H1 (cell line): ENCODE data around the gene BRAT1. TPM values are rescaled to one million over a fixed set of nuclear protein-coding genes. Genes with fewer than 3 reads are reported as not detected.
"Not testable (repeated sequence)": the region's sequence is repeated elsewhere in the genome, so short reads cannot be mapped to it uniquely, and the experiment has no call there.

ENCODE experiments used
- CTCF ChIA-PET: fragments of 300-600 bp; sonication (Branson Sonifier 250); formaldehyde crosslinking; loops from one replicate; lab custom pipeline; 2021; ENCODE audit not compliant: partially characterized antibody; lab: Charles Lee
- POLR2A ChIA-PET: fragments of 300-600 bp; sonication (Branson Sonifier 250); formaldehyde crosslinking; loops from one replicate; lab custom pipeline; 2021; ENCODE audit warnings: inconsistent platforms; ENCODE audit not compliant: partially characterized antibody; lab: Charles Lee
- DNase-seq, 2 experiments: peaks; one replicate each; pipeline versions ENCODE4 v3.0.0 to v3.0.0-alpha.2; 2010 to 2022; ENCODE audit warnings: low spot score in 2 of 2, low read depth in 1 of 2, mixed read lengths in 1 of 2
- FAIRE-seq: peaks from 2 replicates; lab custom pipeline; 2011; peaks lifted over from hg19 to GRCh38; lab: Jason Lieb, UNC
- H2AFZ ChIP-seq: 2 replicates; pipeline ENCODE4 v1.8.1; 2012; ENCODE audit warnings: low read length, inconsistent platforms
- H2AK5ac ChIP-seq: 2 replicates; pipeline ENCODE4 v1.6.1; 2013; ENCODE audit warnings: low read depth, low read length
- H2BK120ac ChIP-seq: replicated peaks from 2 replicates; pipeline ENCODE3; 2013; ENCODE audit warnings: low read depth, low read length, inconsistent platforms
- H2BK12ac ChIP-seq: 2 replicates; pipeline ENCODE4 v1.6.1; 2013; ENCODE audit warnings: low read depth, low read length
- H2BK15ac ChIP-seq: 2 replicates; pipeline ENCODE4 v1.6.1; 2013; ENCODE audit warnings: low read length
- H2BK20ac ChIP-seq: 2 replicates; pipeline ENCODE4 v1.6.1; 2013; ENCODE audit warnings: low read length
- H2BK5ac ChIP-seq: 2 replicates; pipeline ENCODE4 v1.6.1; 2013; ENCODE audit warnings: low read depth, low read length
- H3K14ac ChIP-seq: 2 replicates; pipeline ENCODE4 v1.6.1; 2013; ENCODE audit warnings: inconsistent platforms; ENCODE audit not compliant: insufficient read length
- H3K18ac ChIP-seq: 2 replicates; pipeline ENCODE4 v1.6.1; 2013; ENCODE audit warnings: low read length; ENCODE audit errors: extremely low read depth
- H3K23ac ChIP-seq: 2 replicates; pipeline ENCODE4 v1.6.1; 2013; ENCODE audit warnings: inconsistent platforms; ENCODE audit not compliant: insufficient read length
- H3K23me2 ChIP-seq: 2 replicates; pipeline ENCODE4 v1.6.1; 2013; ENCODE audit warnings: low read depth, low read length
- H3K27ac ChIP-seq: 2 replicates; pipeline ENCODE4 v1.6.1; 2011; ENCODE audit warnings: low read depth, low read length, inconsistent platforms
- H3K27me3 ChIP-seq, 4 experiments: replicated peaks in 1 of 4; 1 replicate in 1 of 4; 2 replicates in 3 of 4; pipeline versions ENCODE4 v1.6.1 to v1.8.1; 2011 to 2013; ENCODE audit warnings: low read length in 3 of 4, mild to moderate bottlenecking in 3 of 4, inconsistent platforms in 2 of 4, mixed read lengths in 2 of 4, moderate library complexity in 1 of 4; ENCODE audit not compliant: control insufficient read depth in 3 of 4, insufficient read depth in 3 of 4; ENCODE audit errors: extremely low read depth in 1 of 4
- H3K36me3 ChIP-seq, 4 experiments: 2 replicates each; pipeline versions ENCODE4 v1.6.1 to v1.8.1; 2011 to 2013; ENCODE audit warnings: mild to moderate bottlenecking in 4 of 4, low read length in 3 of 4, moderate library complexity in 2 of 4, control low read depth in 1 of 4, inconsistent platforms in 1 of 4; ENCODE audit not compliant: insufficient read depth in 4 of 4, control insufficient read depth in 2 of 4
- H3K4ac ChIP-seq: replicated peaks from 2 replicates; pipeline ENCODE3; 2013; ENCODE audit warnings: low read length, low read depth, mixed read lengths, inconsistent platforms; ENCODE audit not compliant: insufficient read length
- H3K4me1 ChIP-seq, 4 experiments: replicated peaks in 1 of 4; 1 replicate in 1 of 4; 2 replicates in 3 of 4; pipeline versions ENCODE4 v1.6.1 to v1.8.1; 2011 to 2013; ENCODE audit warnings: low read length in 3 of 4, inconsistent platforms in 2 of 4, mixed read lengths in 1 of 4; ENCODE audit not compliant: insufficient read depth in 4 of 4, control insufficient read depth in 3 of 4
- H3K4me2 ChIP-seq, 2 experiments: 2 replicates each; pipeline versions ENCODE4 v1.6.1 to v1.8.1; 2011 to 2013; ENCODE audit warnings: low read depth in 2 of 2, low read length in 2 of 2, control low read depth in 1 of 2, inconsistent platforms in 1 of 2, mild to moderate bottlenecking in 1 of 2; ENCODE audit not compliant: insufficient read depth in 1 of 2
- H3K4me3 ChIP-seq, 4 experiments: fragments of 200-600, 300-600 bp in 1 of 4; sonication (generic), shearing (Covaris generic), sonication (Bioruptor Twin) in 1 of 4; 2 replicates each; pipeline versions ENCODE4 v1.5.1 to v1.8.1; 2011 to 2016; ENCODE audit warnings: low read length in 4 of 4, low read depth in 3 of 4, control low read depth in 2 of 4, inconsistent platforms in 2 of 4, mild to moderate bottlenecking in 2 of 4, mixed read lengths in 1 of 4, moderate library complexity in 1 of 4; ENCODE audit not compliant: insufficient read depth in 2 of 4; ENCODE audit errors: extremely low read depth in 1 of 4
- H3K56ac ChIP-seq: replicated peaks from 2 replicates; pipeline ENCODE3; 2013; ENCODE audit warnings: low read depth, mild to moderate bottlenecking, mixed read lengths, low read length, inconsistent platforms; ENCODE audit not compliant: insufficient read length
- H3K79me1 ChIP-seq: 2 replicates; pipeline ENCODE4 v1.6.1; 2013; ENCODE audit warnings: low read depth, low read length, control low read depth
- H3K79me2 ChIP-seq, 2 experiments: 2 replicates each; pipeline versions ENCODE4 v1.6.1 to v1.8.1; 2012 to 2013; ENCODE audit warnings: low read length in 2 of 2, mild to moderate bottlenecking in 2 of 2, inconsistent platforms in 1 of 2; ENCODE audit not compliant: insufficient read depth in 2 of 2, control insufficient read depth in 1 of 2
- H3K9ac ChIP-seq, 4 experiments: replicated peaks in 1 of 4; 1 replicate in 1 of 4; 2 replicates in 3 of 4; pipeline versions ENCODE4 v1.6.1 to v1.8.1; 2011 to 2013; ENCODE audit warnings: low read depth in 3 of 4, low read length in 3 of 4, control low read depth in 2 of 4, mild to moderate bottlenecking in 2 of 4, moderate library complexity in 2 of 4, inconsistent platforms in 1 of 4; ENCODE audit errors: extremely low read depth in 1 of 4
- H3K9me3 ChIP-seq, 2 experiments: 2 replicates each; pipeline versions ENCODE4 v1.6.1 to v1.8.1; 2012 to 2013; ENCODE audit warnings: mild to moderate bottlenecking in 2 of 2, moderate library complexity in 2 of 2, control low read depth in 1 of 2, inconsistent platforms in 1 of 2, low read depth in 1 of 2, low read length in 1 of 2, mixed read lengths in 1 of 2; ENCODE audit not compliant: insufficient read depth in 2 of 2
- H4K20me1 ChIP-seq, 2 experiments: replicated peaks in 1 of 2; 2 replicates each; pipeline versions ENCODE3 to v1.8.1; 2011 to 2013; ENCODE audit warnings: inconsistent platforms in 2 of 2, low read length in 2 of 2, mild to moderate bottlenecking in 1 of 2; ENCODE audit not compliant: insufficient read depth in 2 of 2, control insufficient read depth in 1 of 2
- H4K5ac ChIP-seq: 2 replicates; pipeline ENCODE4 v1.6.1; 2013; ENCODE audit warnings: low read length, low read depth, mixed read lengths, inconsistent platforms; ENCODE audit not compliant: insufficient read length
- H4K8ac ChIP-seq: 2 replicates; pipeline ENCODE4 v1.8.0; 2013; ENCODE audit warnings: mild to moderate bottlenecking, moderate library complexity, low read length, inconsistent platforms; ENCODE audit not compliant: insufficient read depth; ENCODE audit errors: extremely low read depth
- H4K91ac ChIP-seq: replicated peaks from 2 replicates; pipeline ENCODE3; 2013; ENCODE audit warnings: low read length, mixed read lengths, inconsistent platforms; ENCODE audit not compliant: insufficient read length
- WGBS, 2 experiments: shearing (Covaris generic) in 1 of 2; methylation state at CpG; one replicate each; pipeline versions ENCODE4 v1.1.6 to v1.1.7; 2013 to 2015; ENCODE audit warnings: low lambda C conversion rate in 2 of 2, mixed read lengths in 2 of 2, inconsistent platforms in 1 of 2, low coverage in 1 of 2, missing lambda C conversion rate in 1 of 2; ENCODE audit not compliant: insufficient replicate concordance in 2 of 2, insufficient coverage in 1 of 2, insufficient read length in 1 of 2; ENCODE audit errors: extremely low coverage in 1 of 2, missing lambda C conversion rate in 1 of 2; 5-methylcytosine and 5-hydroxymethylcytosine counted together
- polyA plus RNA-seq, 7 experiments: library from polyadenylated mRNA; depleted of rRNA in 3 of 7; stranded (reverse) in 5 of 7; unstranded in 2 of 7; fragments of >200 nt in 5 of 7; fragments of 200-250 nt in 2 of 7; gene quantifications; 1 replicate in 5 of 7; 2 replicates in 1 of 7; 4 replicates in 1 of 7; pipeline versions ENCODE4 v1.2.1 to v1.2.3, GENCODE V29; 2011 to 2013; ENCODE audit warnings: missing spikeins in 2 of 7, mixed read lengths in 2 of 7
- total RNA-seq: library from RNA; stranded (reverse); fragmentation: NEBNext Ultra II Directional; extraction: Animal tissue kit (Norgen Biotek cat#: 25700); gene quantifications from 2 replicates; pipeline ENCODE4 v1.2.1, GENCODE V29; 2021

Gene BRAT1
- total and polyA plus RNA-seq, 2 of the 8 experiments (the other 6 are each of a cell fraction or from before 2014, with no cell fraction given), result 36.8 to 42.3 TPM

GRCh38 chr7:2535872-2536627 lies 19.3 kb downstream of the BRAT1 start:
- peaks cover 7 to 27% (median 9%) of the 10 kb centered on the region in 4 experiments; a peak in 6 of 8 replicates for H3K36me3 ChIP-seq
- not testable (repeated sequence) for H3K79me1 ChIP-seq, H2BK5ac ChIP-seq, H3K27ac ChIP-seq, H4K5ac ChIP-seq, H3K18ac ChIP-seq, H2BK15ac ChIP-seq, H3K4me2 ChIP-seq, H2AK5ac ChIP-seq, H3K9ac ChIP-seq, H3K9me3 ChIP-seq, H3K79me2 ChIP-seq, H2AFZ ChIP-seq, H2BK120ac ChIP-seq, H4K91ac ChIP-seq, H2BK12ac ChIP-seq, H3K27me3 ChIP-seq, H4K8ac ChIP-seq, H3K4ac ChIP-seq, DNase-seq, H3K23me2 ChIP-seq, H3K56ac ChIP-seq, H3K4me3 ChIP-seq, FAIRE-seq, H3K4me1 ChIP-seq, H4K20me1 ChIP-seq, H2BK20ac ChIP-seq, H3K23ac ChIP-seq, H3K14ac ChIP-seq
- POLR2A ChIA-PET, result interaction anchor here (0.7 to 2.4 kb wide), 3 partner anchors 9 to 86 kb away, joined by 3 to 6 read pairs (median 3); no protein-coding TSS in a partner anchor
- 87% methylated on average over 16 of the region's 19 CpGs; no CpG with 5 or more reads in 1 of the 2 experiments for WGBS, 2 experiments
- CTCF ChIA-PET, result interaction anchor here (1.7 kb wide), 1 partner anchor 53 kb away, joined by 4 read pairs; no protein-coding TSS in a partner anchor
